Peyer's patch (tissue), 4 donors: ENCODE measurements around the gene ADARB1.

Experiments used
- POLR2A ChIP-seq, 2 donors: fragments of 450-650 bp; IDR thresholded peaks; one replicate each; pipeline ENCODE4 v1.5.1; 2017; ENCODE audit warnings: antibody characterized with exemption in 2 of 2, mild to moderate bottlenecking in 2 of 2, moderate library complexity in 2 of 2
- TF ChIP-seq, protein P1 (sequence below), 6 experiments: fragments of 450-650 bp in 4 of 6; fragments of 200-600 bp in 2 of 6; sonication (generic) in 1 of 6; IDR thresholded peaks; one replicate each; pipeline ENCODE4 v1.5.1; 2017 to 2019; ENCODE audit warnings: antibody characterized with exemption in 6 of 6, mild to moderate bottlenecking in 3 of 6, moderate library complexity in 1 of 6

DNA sequence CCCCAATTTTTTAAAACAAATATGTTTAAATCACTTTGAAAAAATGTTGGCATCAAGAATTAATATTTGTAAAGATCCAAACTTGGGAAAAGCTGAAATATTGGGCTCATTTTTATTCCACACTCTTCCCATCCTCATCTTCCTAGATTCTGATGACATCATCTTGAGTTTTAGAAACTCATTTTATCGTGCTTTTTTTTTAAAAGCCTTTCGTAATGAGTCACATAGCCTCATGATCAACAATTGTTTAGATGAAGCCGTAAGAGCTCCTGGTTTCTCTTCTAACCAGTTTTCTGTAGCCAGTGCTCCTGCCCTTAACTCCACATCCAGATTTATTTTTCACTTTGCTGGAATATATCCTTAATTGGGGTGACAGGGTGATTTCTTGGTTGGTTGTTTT, 134.7 kb downstream of the ADARB1 start:
- TF ChIP-seq, protein P1, sequence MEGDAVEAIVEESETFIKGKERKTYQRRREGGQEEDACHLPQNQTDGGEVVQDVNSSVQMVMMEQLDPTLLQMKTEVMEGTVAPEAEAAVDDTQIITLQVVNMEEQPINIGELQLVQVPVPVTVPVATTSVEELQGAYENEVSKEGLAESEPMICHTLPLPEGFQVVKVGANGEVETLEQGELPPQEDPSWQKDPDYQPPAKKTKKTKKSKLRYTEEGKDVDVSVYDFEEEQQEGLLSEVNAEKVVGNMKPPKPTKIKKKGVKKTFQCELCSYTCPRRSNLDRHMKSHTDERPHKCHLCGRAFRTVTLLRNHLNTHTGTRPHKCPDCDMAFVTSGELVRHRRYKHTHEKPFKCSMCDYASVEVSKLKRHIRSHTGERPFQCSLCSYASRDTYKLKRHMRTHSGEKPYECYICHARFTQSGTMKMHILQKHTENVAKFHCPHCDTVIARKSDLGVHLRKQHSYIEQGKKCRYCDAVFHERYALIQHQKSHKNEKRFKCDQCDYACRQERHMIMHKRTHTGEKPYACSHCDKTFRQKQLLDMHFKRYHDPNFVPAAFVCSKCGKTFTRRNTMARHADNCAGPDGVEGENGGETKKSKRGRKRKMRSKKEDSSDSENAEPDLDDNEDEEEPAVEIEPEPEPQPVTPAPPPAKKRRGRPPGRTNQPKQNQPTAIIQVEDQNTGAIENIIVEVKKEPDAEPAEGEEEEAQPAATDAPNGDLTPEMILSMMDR (IDR thresholded peaks at IDR 0.05), result no peak
- no peak for TF ChIP-seq POLR2A (IDR thresholded peaks at IDR 0.05)
